Smooth muscle cell (in vitro differentiated cells): Measurements from ENCODE around the gene DIPK1C. TPM values are rescaled to one million over a fixed set of nuclear protein-coding genes. Genes with fewer than 3 reads are reported as not detected.

Source experiments
- DNase-seq: peaks from one replicate; lab custom pipeline; 2025; ENCODE audit not compliant: unreplicated experiment; lab: John Stamatoyannopoulos, UW
- H2AFZ ChIP-seq: fragments of 200-600 bp; sonication (generic); 2 replicates; pipeline ENCODE4 v1.6.0; 2016; ENCODE audit warnings: antibody characterized with exemption, low read depth, mild to moderate bottlenecking
- H3F3A ChIP-seq: fragments of 200-600 bp; sonication (generic); 2 replicates; pipeline ENCODE4 v1.6.0; 2017; ENCODE audit warnings: antibody characterized with exemption, low read depth
- H3K27ac ChIP-seq: fragments of 200-600 bp; sonication (generic); 2 replicates; pipeline ENCODE4 v1.5.1; 2016; ENCODE audit warnings: low read depth, mild to moderate bottlenecking
- H3K27me3 ChIP-seq: fragments of 200-600 bp; sonication (generic); 2 replicates; pipeline ENCODE4 v1.6.1; 2016; ENCODE audit warnings: low read depth, mild to moderate bottlenecking
- H3K36me3 ChIP-seq: fragments of 200-600 bp; sonication (generic); 2 replicates; pipeline ENCODE4 v1.5.1; 2016; ENCODE audit warnings: low read depth
- H3K4me1 ChIP-seq: fragments of 200-600 bp; sonication (generic); 2 replicates; pipeline ENCODE4 v1.5.1; 2016; ENCODE audit warnings: low read depth
- H3K4me2 ChIP-seq: fragments of 200-600 bp; sonication (generic); 2 replicates; pipeline ENCODE4 v1.6.0; 2016; ENCODE audit warnings: mild to moderate bottlenecking
- H3K4me3 ChIP-seq: fragments of 200-600 bp; sonication (generic); 2 replicates; pipeline ENCODE4 v1.5.1; 2016; ENCODE audit warnings: mild to moderate bottlenecking
- H3K79me2 ChIP-seq: fragments of 200-600 bp; sonication (generic); 2 replicates; pipeline ENCODE4 v1.6.0; 2016; ENCODE audit warnings: low read depth, mild to moderate bottlenecking
- H3K9ac ChIP-seq: fragments of 200-600 bp; sonication (generic); 2 replicates; pipeline ENCODE4 v1.6.0; 2016; ENCODE audit warnings: low read depth
- H3K9me3 ChIP-seq: fragments of 200-600 bp; sonication (generic); replicated peaks from 2 replicates; pipeline ENCODE4 v1.5.1; 2016; ENCODE audit warnings: low read depth
- H4K20me1 ChIP-seq: fragments of 200-600 bp; sonication (generic); 2 replicates; pipeline ENCODE4 v1.6.0; 2016; ENCODE audit warnings: low read depth
- WGBS: methylation state at CpG from one replicate; pipeline ENCODE4 v1.1.7; 2016; ENCODE audit warnings: low lambda C conversion rate; 5-methylcytosine and 5-hydroxymethylcytosine counted together
- polyA plus RNA-seq: library from polyadenylated mRNA; unstranded; fragments of >200 nt; fragmentation: Nextera tagmentation; extraction: Ambion mirVana; gene quantifications from 2 replicates; pipeline ENCODE4 v1.2.1, GENCODE V29; 2016
- total RNA-seq: library from RNA; depleted of rRNA; stranded (reverse); fragments of >200 nt; gene quantifications from 2 replicates; pipeline ENCODE4 v1.2.3, GENCODE V29; 2014
- TF ChIP-seq, protein P1 (sequence below): fragments of 200-600 bp; sonication (generic); IDR thresholded peaks from 2 replicates; pipeline ENCODE4 v1.5.1; 2017; ENCODE audit warnings: borderline replicate concordance, mild to moderate bottlenecking, antibody characterized with exemption; ENCODE audit not compliant: insufficient read depth, poor library complexity, severe bottlenecking

Gene DIPK1C
- total and polyA plus RNA-seq, 2 experiments from 2014 or later, result not detected

DNA sequence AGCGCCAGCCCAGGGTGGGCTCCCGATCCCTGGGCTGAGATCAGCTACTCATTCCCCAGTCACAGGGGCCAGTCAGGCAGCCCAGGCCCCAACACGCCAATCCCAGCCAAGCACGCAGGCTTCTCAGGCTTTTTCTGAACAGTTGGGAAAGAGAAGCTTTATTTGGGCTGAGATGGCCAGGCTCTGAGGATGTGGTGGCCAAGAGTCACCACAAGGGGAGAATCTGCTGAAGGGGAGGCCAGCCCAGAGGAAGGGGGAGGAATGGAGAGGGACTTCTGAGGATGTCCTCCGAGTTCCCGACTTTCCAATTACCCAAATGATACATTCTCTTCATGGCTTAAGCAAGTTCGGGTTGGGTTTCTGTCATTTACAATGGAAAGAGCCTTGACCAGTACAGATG lies 2.8 kb upstream of the DIPK1C start:
- 48% methylated on average over 7 of the region's 7 CpGs for WGBS
- Histone ChIP-seq H3K36me3 (no peaks in the 10 kb centered on the region), H3K27me3 (peaks cover 55% of the 10 kb centered on the region), H3K9me3 (no peaks in the 10 kb centered on the region), H3K4me2 (no peak overlapping the region), H3K4me3 (no peak overlapping the region), H2AFZ (no peak overlapping the region), H3K9ac (no peak overlapping the region), H4K20me1 (no peaks in the 10 kb centered on the region), H3K4me1 (peaks cover 9% of the 10 kb centered on the region), H3K79me2 (no peaks in the 10 kb centered on the region), H3F3A (no peaks in the 10 kb centered on the region), H3K27ac (no peak overlapping the region)
- TF ChIP-seq, protein P1, sequence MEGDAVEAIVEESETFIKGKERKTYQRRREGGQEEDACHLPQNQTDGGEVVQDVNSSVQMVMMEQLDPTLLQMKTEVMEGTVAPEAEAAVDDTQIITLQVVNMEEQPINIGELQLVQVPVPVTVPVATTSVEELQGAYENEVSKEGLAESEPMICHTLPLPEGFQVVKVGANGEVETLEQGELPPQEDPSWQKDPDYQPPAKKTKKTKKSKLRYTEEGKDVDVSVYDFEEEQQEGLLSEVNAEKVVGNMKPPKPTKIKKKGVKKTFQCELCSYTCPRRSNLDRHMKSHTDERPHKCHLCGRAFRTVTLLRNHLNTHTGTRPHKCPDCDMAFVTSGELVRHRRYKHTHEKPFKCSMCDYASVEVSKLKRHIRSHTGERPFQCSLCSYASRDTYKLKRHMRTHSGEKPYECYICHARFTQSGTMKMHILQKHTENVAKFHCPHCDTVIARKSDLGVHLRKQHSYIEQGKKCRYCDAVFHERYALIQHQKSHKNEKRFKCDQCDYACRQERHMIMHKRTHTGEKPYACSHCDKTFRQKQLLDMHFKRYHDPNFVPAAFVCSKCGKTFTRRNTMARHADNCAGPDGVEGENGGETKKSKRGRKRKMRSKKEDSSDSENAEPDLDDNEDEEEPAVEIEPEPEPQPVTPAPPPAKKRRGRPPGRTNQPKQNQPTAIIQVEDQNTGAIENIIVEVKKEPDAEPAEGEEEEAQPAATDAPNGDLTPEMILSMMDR, result peak; percentile 16
- no peak for DNase-seq

DNA sequence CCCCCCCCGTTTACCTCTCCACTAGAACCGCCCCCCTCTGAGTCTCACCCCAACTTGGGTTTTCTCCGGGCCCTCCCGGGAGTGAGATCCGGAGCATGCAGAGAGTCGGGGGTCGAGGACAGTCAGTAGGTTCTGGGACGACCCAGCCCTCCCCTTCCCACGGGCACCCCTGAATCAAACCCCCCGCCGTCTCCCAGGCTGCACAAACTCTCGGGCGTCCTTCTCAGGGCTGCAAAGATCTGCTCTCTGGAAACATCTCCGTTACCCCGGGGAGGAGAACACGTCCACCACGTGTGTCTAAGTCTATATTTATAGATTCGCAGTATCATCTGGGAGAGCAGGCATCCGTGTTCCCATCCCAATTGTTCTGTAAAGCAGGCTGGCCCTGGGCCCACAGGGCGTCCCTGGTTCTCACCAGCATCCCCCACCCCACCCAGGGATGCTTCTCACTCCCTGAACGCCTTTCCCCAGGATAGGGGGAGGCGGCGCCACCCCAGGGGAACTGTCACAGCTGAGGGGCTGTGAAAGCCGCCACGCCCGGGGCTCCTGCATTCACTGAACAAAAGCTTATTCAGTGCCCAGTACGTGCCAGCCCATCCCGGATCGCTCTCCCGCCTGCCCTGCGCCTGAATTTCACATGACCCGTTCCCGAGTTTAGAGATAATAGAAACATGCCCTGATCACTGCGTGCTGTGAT lies 765 bp upstream of the DIPK1C start:
- TF ChIP-seq, protein P1, result no peak

DNA sequence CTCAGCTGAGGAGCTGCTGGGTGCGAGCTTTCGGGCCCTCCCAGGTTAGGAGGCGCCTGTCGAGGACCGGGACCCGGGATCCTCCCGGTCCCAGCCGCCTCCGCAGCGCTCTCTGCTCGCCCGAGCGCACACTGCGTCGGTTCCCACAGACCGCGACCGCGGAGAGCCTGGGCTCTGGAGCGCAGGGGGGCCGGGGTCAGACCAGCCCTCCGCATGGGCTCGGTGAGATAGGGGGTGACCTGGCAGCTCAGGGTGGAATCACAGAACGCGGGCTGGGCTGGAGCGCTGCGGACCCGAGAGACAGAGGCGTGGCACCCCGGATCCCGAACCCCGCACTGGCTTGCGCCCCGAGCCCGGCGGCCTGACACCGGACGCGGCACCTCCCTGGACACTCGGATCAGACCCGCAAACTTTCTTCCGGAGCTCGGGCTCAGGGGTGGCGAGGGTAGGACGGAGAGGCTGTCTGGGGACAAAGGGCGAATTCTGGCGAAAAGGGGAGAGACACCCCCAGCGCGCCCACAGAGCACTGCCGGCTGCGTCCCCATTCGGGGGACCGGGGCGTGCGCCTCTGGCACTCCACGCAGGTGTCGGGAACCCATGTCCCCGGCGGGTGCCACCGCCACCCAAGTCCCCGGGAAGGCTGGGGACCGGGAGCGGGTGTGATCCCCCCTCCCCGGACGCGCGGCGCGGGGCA lies 612 bp downstream of the DIPK1C start:
- peak overlapping the region; percentile 86 for H3K4me2 ChIP-seq
- H3F3A ChIP-seq, result no peaks in the 10 kb centered on the region

More for the DNA sequence above, 765 bp upstream of the DIPK1C start:
- WGBS, result 62% methylated on average over 32 of the region's 34 CpGs
- Histone ChIP-seq H3K4me3 (no peak overlapping the region), H3F3A (no peaks in the 10 kb centered on the region), H3K79me2 (no peaks in the 10 kb centered on the region), H3K4me1 (peaks cover 19% of the 10 kb centered on the region), H3K9me3 (no peaks in the 10 kb centered on the region), H4K20me1 (no peaks in the 10 kb centered on the region), H3K27me3 (peaks cover 61% of the 10 kb centered on the region), H3K27ac (no peak overlapping the region), H3K4me2 (no peak overlapping the region), H3K36me3 (no peaks in the 10 kb centered on the region), H3K9ac (no peak overlapping the region), H2AFZ (no peak overlapping the region)
- no peak for DNase-seq

More for the DNA sequence above, 612 bp downstream of the DIPK1C start:
- no peak overlapping the region for H3K27ac ChIP-seq
- no peak for DNase-seq
- WGBS, result 2% methylated on average over 66 of the region's 69 CpGs
- H3K9ac ChIP-seq, result no peak overlapping the region
- H2AFZ ChIP-seq, result no peak overlapping the region
- peaks cover 61% of the 10 kb centered on the region for H3K27me3 ChIP-seq
- TF ChIP-seq, protein P1, result no peak
- no peaks in the 10 kb centered on the region for H3K79me2 ChIP-seq
- peak overlapping the region; percentile 44 for H3K4me3 ChIP-seq
- no peaks in the 10 kb centered on the region for H4K20me1 ChIP-seq
- H3K36me3 ChIP-seq, result no peaks in the 10 kb centered on the region
- peaks cover 30% of the 10 kb centered on the region for H3K4me1 ChIP-seq
- no peaks in the 10 kb centered on the region for H3K9me3 ChIP-seq
